GM12878 (cell line): ENCODE measurements around the gene TMEM182. TPM values are rescaled to one million over a fixed set of nuclear protein-coding genes. Genes with fewer than 3 reads are reported as not detected.

Source experiments
- ATAC-seq: fragments of 200-7000 bp; cut with Tn5 transposase; 3 replicates; pipeline ENCODE4 v1.9.1; 2020; ENCODE audit warnings: mild to moderate bottlenecking, moderate library complexity
- BruUV-seq: library from RNA; stranded (reverse); fragments of 400-500 nt; replicated peaks from 2 replicates; lab custom pipeline; 2021; lab: Mats Ljungman, UMichigan
- CTCF ChIA-PET: fragments of 300-600 bp; sonication (Branson Sonifier 250); formaldehyde crosslinking; extraction: SDS; loops from one replicate; lab custom pipeline; 2021; ENCODE audit warnings: inconsistent platforms; lab: Yijun Ruan, JAX
- POLR2A ChIA-PET: fragments of 350-600 bp; formaldehyde crosslinking; extraction: SDS; loops from one replicate; lab custom pipeline; 2021; ENCODE audit warnings: inconsistent platforms; lab: Charles Lee
- RAD21 ChIA-PET: fragments of 300-600 bp; sonication (Branson Sonifier 250); formaldehyde crosslinking; loops from one replicate; lab custom pipeline; 2023; ENCODE audit warnings: antibody characterized with exemption; ENCODE audit not compliant: unreplicated experiment; lab: Charles Lee
- SMC1A ChIA-PET: fragments of 300-600 bp; sonication (Branson Sonifier 250); formaldehyde crosslinking; loops from one replicate; lab custom pipeline; 2023; ENCODE audit not compliant: unreplicated experiment, uncharacterized antibody; lab: Charles Lee
- DNase-seq: peaks from one replicate; pipeline ENCODE4 v3.0.0-alpha.2; 2011; ENCODE audit warnings: low read depth, low spot score
- FAIRE-seq: peaks from 3 replicates; lab custom pipeline; 2011; peaks lifted over from hg19 to GRCh38; lab: Jason Lieb, UNC
- H2AFZ ChIP-seq: 2 replicates; pipeline ENCODE4 v1.6.0; 2011; ENCODE audit warnings: low read depth, low read length, control low read depth; ENCODE audit not compliant: control insufficient read depth
- H3K27ac ChIP-seq: 2 replicates; pipeline ENCODE4 v1.5.1; 2011; ENCODE audit warnings: control low read depth; ENCODE audit not compliant: control insufficient read depth, insufficient read depth
- H3K27me3 ChIP-seq, 2 experiments: replicated peaks in 1 of 2; 2 replicates each; pipeline versions ENCODE4 v1.6.0 to v1.6.1; 2011; ENCODE audit warnings: low read length in 1 of 2; ENCODE audit not compliant: control insufficient read depth in 2 of 2, insufficient read depth in 2 of 2
- H3K36me3 ChIP-seq, 2 experiments: 2 replicates each; pipeline ENCODE4 v1.5.1; 2011; ENCODE audit warnings: low read length in 1 of 2; ENCODE audit not compliant: control insufficient read depth in 2 of 2, insufficient read depth in 2 of 2
- H3K4me1 ChIP-seq: 2 replicates; pipeline ENCODE4 v1.6.1; 2011; ENCODE audit warnings: mild to moderate bottlenecking, low read length, moderate library complexity, mixed read lengths; ENCODE audit not compliant: control insufficient read depth, insufficient read depth
- H3K4me2 ChIP-seq: 2 replicates; pipeline ENCODE4 v1.6.0; 2011; ENCODE audit warnings: control low read depth; ENCODE audit not compliant: control insufficient read depth, insufficient read depth
- H3K4me3 ChIP-seq: fragments of 200-600 bp; sonication (generic); 2 replicates; pipeline ENCODE4 v1.5.1; 2016
- H3K79me2 ChIP-seq: 2 replicates; pipeline ENCODE4 v1.6.0; 2011; ENCODE audit warnings: low read length; ENCODE audit not compliant: control insufficient read depth, insufficient read depth
- H3K9ac ChIP-seq: 2 replicates; pipeline ENCODE4 v1.8.0; 2011; ENCODE audit warnings: low read length, control low read depth, mixed read lengths; ENCODE audit not compliant: control insufficient read depth, insufficient read depth
- H3K9me3 ChIP-seq: replicated peaks from 3 replicates; pipeline ENCODE4 v1.5.1; 2011; ENCODE audit warnings: mild to moderate bottlenecking, low read length; ENCODE audit not compliant: control insufficient read depth, insufficient read depth
- H4K20me1 ChIP-seq: 2 replicates; pipeline ENCODE4 v1.6.0; 2011; ENCODE audit not compliant: control insufficient read depth, insufficient read depth
- MTA3 ChIP-seq: IDR thresholded peaks from 2 replicates; pipeline ENCODE4 v1.6.1; 2012; ENCODE audit warnings: low read length, inconsistent platforms, borderline replicate concordance
- NFIC ChIP-seq: IDR thresholded peaks from 2 replicates; pipeline ENCODE4 v1.6.1; 2012; ENCODE audit warnings: low read depth, mild to moderate bottlenecking, inconsistent platforms, low read length, moderate library complexity
- POLR2A ChIP-seq: IDR thresholded peaks from 2 replicates; pipeline ENCODE4 v1.6.1; 2011; ENCODE audit warnings: low read depth, mild to moderate bottlenecking, low read length
- SREBF2 ChIP-seq: IDR thresholded peaks from 2 replicates; pipeline ENCODE4 v1.6.1; 2012; ENCODE audit warnings: mild to moderate bottlenecking, low read length
- TCF3 ChIP-seq: IDR thresholded peaks from 2 replicates; pipeline ENCODE4 v1.6.1; 2012; ENCODE audit warnings: low read depth, mild to moderate bottlenecking, low read length, borderline replicate concordance; ENCODE audit not compliant: insufficient read depth
- YBX1 ChIP-seq: fragments of 450-650 bp; IDR thresholded peaks from 2 replicates; pipeline ENCODE4 v1.6.1; 2016; ENCODE audit warnings: antibody characterized with exemption
- ZBTB4 ChIP-seq: fragments of 450-650 bp; formaldehyde crosslinking; IDR thresholded peaks from 2 replicates; pipeline ENCODE4 v1.4.0; 2022; ENCODE audit warnings: mild to moderate bottlenecking, moderate library complexity
- WGBS: methylation state at CpG from one replicate; pipeline ENCODE4 v1.1.6; 2016; ENCODE audit warnings: low lambda C conversion rate; ENCODE audit not compliant: insufficient replicate concordance, insufficient coverage; ENCODE audit errors: missing lambda C conversion rate; 5-methylcytosine and 5-hydroxymethylcytosine counted together
- in situ Hi-C: fragments of 300-500 bp; cut with MboI; formaldehyde crosslinking; loops from 9 replicates; pipeline ENCODE4 v1.14.3; 2018; ENCODE audit warnings: mixed read lengths
- intact Hi-C: fragments of 100-400 bp; cut with micrococcal nuclease; formaldehyde crosslinking; loops from one replicate; pipeline ENCODE4 v1.14.2; 2022; ENCODE audit not compliant: unreplicated experiment
- polyA plus RNA-seq, 11 experiments: library from polyadenylated mRNA; depleted of rRNA in 4 of 11; unstranded in 6 of 11; stranded (reverse) in 5 of 11; fragments of >200 nt; fragmentation: Nextera tagmentation in 4 of 11; fragmentation: Illumina TruSeq in 1 of 11; extraction: Ambion mirVana in 4 of 11; extraction: Trizol in 1 of 11; gene quantifications; 1 replicate in 1 of 11; 2 replicates in 10 of 11; pipeline versions ENCODE4 v1.2.1 to v1.2.3, GENCODE V29; 2011 to 2016; ENCODE audit warnings: inconsistent platforms in 2 of 11, missing spikeins in 2 of 11, low read depth in 1 of 11
- total RNA-seq, 4 experiments: library from RNA; depleted of rRNA in 3 of 4; stranded (reverse); fragments of >200 nt in 3 of 4; fragmentation: Illumina TruSeq in 1 of 4; extraction: Trizol in 1 of 4; gene quantifications; 2 replicates each; pipeline versions ENCODE4 v1.2.1 to v1.2.3, GENCODE V29; 2013 to 2021

Gene TMEM182
- total and polyA plus RNA-seq, 10 of the 15 experiments (the other 5 are each of a cell fraction or from before 2014, with no cell fraction given): 1.8 to 5.4 (median 3.1) TPM

- H4K20me1 ChIP-seq: no peaks in the 10 kb centered on the region
- no peak for ATAC-seq
- DNase-seq: no peak
- TF ChIP-seq MTA3 (no peak), ZBTB4 (CRISPR knock-in tag) (no peak), NFIC (no peak), POLR2A (no peak), TCF3 (no peak), YBX1 (no peak), SREBF2 (no peak)
- intact Hi-C loops: no loop called here
- in situ Hi-C loops: no loop called here
- no peak overlapping the region for H3K27ac ChIP-seq
- H3K79me2 ChIP-seq: no peaks in the 10 kb centered on the region
- no peaks in the 10 kb centered on the region for H3K27me3 ChIP-seq
- 79% methylated on average over 10 of the region's 10 CpGs for WGBS
- H3K4me1 ChIP-seq: no peaks in the 10 kb centered on the region
- H3K9ac ChIP-seq: no peak overlapping the region
- no peak overlapping the region for H3K4me2 ChIP-seq
- H3K9me3 ChIP-seq: no peaks in the 10 kb centered on the region
- RAD21 ChIA-PET: no interaction called here
- SMC1A ChIA-PET: interaction anchor here (0.6 kb wide), 1 partner anchor 1327 kb away, joined by 3 read pairs; no protein-coding TSS in a partner anchor
- CTCF ChIA-PET: interaction anchor here (2.1 kb wide), 1 partner anchor 10 kb away, joined by 5 read pairs; no protein-coding TSS in a partner anchor
- no peak for FAIRE-seq
- H3K4me3 ChIP-seq: no peak overlapping the region
- POLR2A ChIA-PET: no interaction called here
- no peak overlapping the region for H2AFZ ChIP-seq
- H3K36me3 ChIP-seq: peaks cover 0 to 8% of the 10 kb centered on the region in 2 experiments; a peak in 2 of 4 replicates
- BruUV-seq: no TSS peak
Measured at GRCh38 chr2:102724553-102724952, 37.3 kb upstream of the TMEM182 start.
